Activated CD4-positive, alpha-beta T cell treated with anti-CD3 and anti-CD28 coated beads, Interleukin-2, amount 10 ng/mL, durations not matched to agents 24 days and 14 days (primary cell): Measurements from ENCODE around the gene HABP4. TPM values are rescaled to one million over a fixed set of nuclear protein-coding genes. Genes with fewer than 3 reads are reported as not detected.

ENCODE experiments used
- DNase-seq: peaks from one replicate; pipeline ENCODE4 v3.0.0; 2022
- H3K27ac Mint-ChIP-seq: one replicate; pipeline ENCODE4 v1.8.0; 2022; ENCODE audit warnings: mild to moderate bottlenecking, mixed read lengths
- H3K27me3 Mint-ChIP-seq: one replicate; pipeline ENCODE4 v1.8.0; 2022; ENCODE audit warnings: mixed read lengths
- H3K36me3 Mint-ChIP-seq: one replicate; pipeline ENCODE4 v1.8.0; 2022; ENCODE audit warnings: low read depth, mild to moderate bottlenecking, mixed read lengths
- H3K4me1 Mint-ChIP-seq: one replicate; pipeline ENCODE4 v1.8.0; 2021; ENCODE audit warnings: mixed read lengths
- H3K4me3 Mint-ChIP-seq: one replicate; pipeline ENCODE4 v1.8.0; 2022; ENCODE audit warnings: mild to moderate bottlenecking, moderate library complexity, mixed read lengths
- H3K9me3 Mint-ChIP-seq: one replicate; pipeline ENCODE4 v1.8.0; 2021; ENCODE audit warnings: mixed read lengths
- intact Hi-C: fragments of 100-400 bp; cut with micrococcal nuclease; formaldehyde crosslinking; loops from one replicate; pipeline ENCODE4 v1.15.1; 2023
- total RNA-seq: library from RNA; stranded (reverse); gene quantifications from 2 replicates; pipeline ENCODE4 v1.2.3, GENCODE V29; 2022

Gene HABP4
- total RNA-seq, 1 donor from 2014 or later = 9.1 TPM

- peak overlapping the region; percentile 44 for H3K4me3 Mint-ChIP-seq
- peaks cover 15% of the 10 kb centered on the region for H3K36me3 Mint-ChIP-seq
- H3K27me3 Mint-ChIP-seq = no peaks in the 10 kb centered on the region
- H3K9me3 Mint-ChIP-seq = no peaks in the 10 kb centered on the region
- intact Hi-C loops = loop anchor here (1.0 to 5.0 kb wide), 2 partner anchors 12 to 76 kb away; no protein-coding TSS in a partner anchor
- H3K27ac Mint-ChIP-seq = peak overlapping the region; percentile 71
- H3K4me1 Mint-ChIP-seq = peaks cover 6% of the 10 kb centered on the region
- peak; percentile 64 for DNase-seq
Measured at GRCh38 chr9:96491079-96491879, 41.3 kb downstream of the HABP4 start.

- Mint-ChIP-seq H3K27ac (peak overlapping the region; percentile 71), H3K4me3 (peak overlapping the region; percentile 44), H3K9me3 (no peaks in the 10 kb centered on the region), H3K4me1 (peaks cover 6% of the 10 kb centered on the region), H3K27me3 (no peaks in the 10 kb centered on the region), H3K36me3 (peaks cover 15% of the 10 kb centered on the region)
- intact Hi-C loops = loop anchor here (1.0 to 5.0 kb wide), 2 partner anchors 13 to 75 kb away; no protein-coding TSS in a partner anchor
- no peak for DNase-seq
Measured at GRCh38 chr9:96491880-96492525, 42.0 kb downstream of the HABP4 start.

- Mint-ChIP-seq H3K36me3 (peaks cover 15% of the 10 kb centered on the region), H3K4me3 (no peak overlapping the region), H3K27ac (no peak overlapping the region), H3K27me3 (no peaks in the 10 kb centered on the region), H3K4me1 (peaks cover 6% of the 10 kb centered on the region), H3K9me3 (no peaks in the 10 kb centered on the region)
- intact Hi-C loops = loop anchor here (5.0 kb wide), 1 partner anchor 74 kb away; no protein-coding TSS in a partner anchor
- no peak for DNase-seq
Measured at GRCh38 chr9:96492993-96493531, 43.1 kb downstream of the HABP4 start.

GRCh38 chr9:96493757-96494156, 43.8 kb downstream of the HABP4 start:
- Mint-ChIP-seq H3K4me1 (peaks cover 6% of the 10 kb centered on the region), H3K9me3 (no peaks in the 10 kb centered on the region), H3K36me3 (peaks cover 12% of the 10 kb centered on the region), H3K4me3 (no peak overlapping the region), H3K27ac (no peak overlapping the region), H3K27me3 (no peaks in the 10 kb centered on the region)
- DNase-seq = no peak
- intact Hi-C loops = loop anchor here (5.0 kb wide), 1 partner anchor 74 kb away; no protein-coding TSS in a partner anchor

GRCh38 chr9:96494215-96494800, 44.3 kb downstream of the HABP4 start:
- DNase-seq = no peak
- intact Hi-C loops = loop anchor here (5.0 kb wide), 1 partner anchor 73 kb away; no protein-coding TSS in a partner anchor
- no peak overlapping the region for H3K27ac Mint-ChIP-seq
- no peaks in the 10 kb centered on the region for H3K27me3 Mint-ChIP-seq
- H3K4me3 Mint-ChIP-seq = no peak overlapping the region
- peaks cover 6% of the 10 kb centered on the region for H3K4me1 Mint-ChIP-seq
- peaks cover 12% of the 10 kb centered on the region for H3K36me3 Mint-ChIP-seq
- H3K9me3 Mint-ChIP-seq = no peaks in the 10 kb centered on the region

GRCh38 chr9:96495341-96495740, 45.4 kb downstream of the HABP4 start:
- no peaks in the 10 kb centered on the region for H3K27me3 Mint-ChIP-seq
- no peaks in the 10 kb centered on the region for H3K9me3 Mint-ChIP-seq
- no peak overlapping the region for H3K27ac Mint-ChIP-seq
- H3K4me1 Mint-ChIP-seq = peaks cover 6% of the 10 kb centered on the region
- H3K36me3 Mint-ChIP-seq = peaks cover 5% of the 10 kb centered on the region
- H3K4me3 Mint-ChIP-seq = no peak overlapping the region
- intact Hi-C loops = no loop called here
- no peak for DNase-seq

- DNase-seq = no peak
- H3K27me3 Mint-ChIP-seq = no peaks in the 10 kb centered on the region
- no peak overlapping the region for H3K27ac Mint-ChIP-seq
- H3K4me1 Mint-ChIP-seq = peaks cover 3% of the 10 kb centered on the region
- H3K36me3 Mint-ChIP-seq = peaks cover 2% of the 10 kb centered on the region
- H3K4me3 Mint-ChIP-seq = no peak overlapping the region
- H3K9me3 Mint-ChIP-seq = no peaks in the 10 kb centered on the region
- intact Hi-C loops = no loop called here
Measured at GRCh38 chr9:96496368-96497116, 46.6 kb downstream of the HABP4 start.

GRCh38 chr9:96497117-96497399, 47.1 kb downstream of the HABP4 start:
- DNase-seq = no peak
- Mint-ChIP-seq H3K27ac (no peak overlapping the region), H3K36me3 (no peaks in the 10 kb centered on the region), H3K27me3 (no peaks in the 10 kb centered on the region), H3K4me1 (no peaks in the 10 kb centered on the region), H3K4me3 (no peak overlapping the region), H3K9me3 (no peaks in the 10 kb centered on the region)
- intact Hi-C loops = no loop called here

- intact Hi-C loops = no loop called here
- DNase-seq = no peak
- no peaks in the 10 kb centered on the region for H3K4me1 Mint-ChIP-seq
- no peak overlapping the region for H3K27ac Mint-ChIP-seq
- H3K9me3 Mint-ChIP-seq = no peaks in the 10 kb centered on the region
- no peaks in the 10 kb centered on the region for H3K36me3 Mint-ChIP-seq
- H3K4me3 Mint-ChIP-seq = no peak overlapping the region
- H3K27me3 Mint-ChIP-seq = peaks cover 3% of the 10 kb centered on the region
Measured at GRCh38 chr9:96498796-96499195, 48.8 kb downstream of the HABP4 start.

GRCh38 chr9:96499257-96499656, 49.3 kb downstream of the HABP4 start:
- intact Hi-C loops = no loop called here
- DNase-seq = no peak
- no peaks in the 10 kb centered on the region for H3K36me3 Mint-ChIP-seq
- H3K4me3 Mint-ChIP-seq = no peak overlapping the region
- H3K27me3 Mint-ChIP-seq = peaks cover 5% of the 10 kb centered on the region
- no peak overlapping the region for H3K27ac Mint-ChIP-seq
- no peaks in the 10 kb centered on the region for H3K9me3 Mint-ChIP-seq
- no peaks in the 10 kb centered on the region for H3K4me1 Mint-ChIP-seq

GRCh38 chr9:96500696-96501632, 51.0 kb downstream of the HABP4 start:
- H3K4me1 Mint-ChIP-seq = no peaks in the 10 kb centered on the region
- DNase-seq = no peak
- H3K27ac Mint-ChIP-seq = no peak overlapping the region
- no peaks in the 10 kb centered on the region for H3K9me3 Mint-ChIP-seq
- H3K36me3 Mint-ChIP-seq = no peaks in the 10 kb centered on the region
- peaks cover 6% of the 10 kb centered on the region for H3K27me3 Mint-ChIP-seq
- intact Hi-C loops = no loop called here
- H3K4me3 Mint-ChIP-seq = no peak overlapping the region

- H3K4me3 Mint-ChIP-seq = no peak overlapping the region
- H3K27me3 Mint-ChIP-seq = peaks cover 6% of the 10 kb centered on the region
- H3K36me3 Mint-ChIP-seq = no peaks in the 10 kb centered on the region
- no peaks in the 10 kb centered on the region for H3K9me3 Mint-ChIP-seq
- no peak overlapping the region for H3K27ac Mint-ChIP-seq
- intact Hi-C loops = no loop called here
- DNase-seq = no peak
- H3K4me1 Mint-ChIP-seq = no peaks in the 10 kb centered on the region
Measured at GRCh38 chr9:96501633-96502538, 51.9 kb downstream of the HABP4 start.
